SK-N-SH (cell line): ENCODE measurements around the gene SDSL. TPM values are rescaled to one million over a fixed set of nuclear protein-coding genes. Genes with fewer than 3 reads are reported as not detected.

Experiments
- CTCF ChIA-PET: fragments of 300-600, 350-600 bp; formaldehyde crosslinking; extraction: SDS; loops from one replicate; lab custom pipeline; 2021; lab: Yijun Ruan, JAX
- POLR2A ChIA-PET: fragments of 350-600 bp; sonication (Branson Sonifier 250); formaldehyde crosslinking; extraction: SDS; loops from one replicate; lab custom pipeline; 2020; ENCODE audit warnings: antibody characterized with exemption, inconsistent platforms; lab: Yijun Ruan, JAX
- DNase-seq: peaks from one replicate; pipeline ENCODE4 v3.0.0; 2012
- H2AFZ ChIP-seq: fragments of 200-600 bp; sonication (generic); 2 replicates; pipeline ENCODE4 v1.8.1; 2016; ENCODE audit warnings: antibody characterized with exemption, mild to moderate bottlenecking, low read depth
- H3F3A ChIP-seq: fragments of 200-600 bp; sonication (generic); replicated peaks from 2 replicates; pipeline ENCODE3; 2016; ENCODE audit warnings: antibody characterized with exemption, mild to moderate bottlenecking; ENCODE audit not compliant: insufficient read depth
- H3K27ac ChIP-seq, 2 experiments: fragments of 200-500 bp in 1 of 2; fragments of 200-600 bp in 1 of 2; sonication (Bioruptor generic) in 1 of 2; sonication (generic), shearing (Covaris generic) in 1 of 2; 2 replicates each; pipeline versions ENCODE4 v1.5.1 to v1.6.1; 2014 to 2016; ENCODE audit warnings: low read depth in 2 of 2, inconsistent platforms in 1 of 2, low read length in 1 of 2, mild to moderate bottlenecking in 1 of 2, mixed read lengths in 1 of 2
- H3K27me3 ChIP-seq: fragments of 200-600 bp; sonication (generic), shearing (Covaris generic); 2 replicates; pipeline ENCODE4 v1.6.1; 2016; ENCODE audit warnings: mixed run types; ENCODE audit not compliant: insufficient read depth
- H3K36me3 ChIP-seq, 2 experiments: fragments of 200-500 bp in 1 of 2; fragments of 200-600 bp in 1 of 2; sonication (Bioruptor generic) in 1 of 2; sonication (generic) in 1 of 2; replicated peaks in 1 of 2; 2 replicates each; pipeline versions ENCODE3 to v1.5.1; 2014 to 2016; ENCODE audit warnings: low read length in 1 of 2, mild to moderate bottlenecking in 1 of 2; ENCODE audit not compliant: insufficient read depth in 2 of 2, control insufficient read depth in 1 of 2
- H3K4me1 ChIP-seq, 2 experiments: fragments of 200-500 bp in 1 of 2; fragments of 200-600 bp in 1 of 2; sonication (Bioruptor generic) in 1 of 2; sonication (generic), shearing (Covaris generic) in 1 of 2; 2 replicates each; pipeline versions ENCODE4 v1.5.1 to v1.6.1; 2014 to 2016; ENCODE audit warnings: low read depth in 1 of 2, low read length in 1 of 2, mixed run types in 1 of 2; ENCODE audit not compliant: insufficient read depth in 2 of 2, control insufficient read depth in 1 of 2
- H3K4me2 ChIP-seq: fragments of 200-600 bp; sonication (generic), shearing (Covaris generic); 2 replicates; pipeline ENCODE4 v1.6.1; 2017; ENCODE audit warnings: mixed run types
- H3K4me3 ChIP-seq, 2 experiments: fragments of 200-500 bp in 1 of 2; fragments of 200-600 bp in 1 of 2; sonication (Bioruptor generic) in 1 of 2; sonication (generic), shearing (Covaris generic) in 1 of 2; 2 replicates each; pipeline versions ENCODE4 v1.5.1 to v1.8.1; 2014 to 2016; ENCODE audit warnings: low read depth in 2 of 2, inconsistent platforms in 1 of 2, low read length in 1 of 2, mild to moderate bottlenecking in 1 of 2, mixed read lengths in 1 of 2, moderate library complexity in 1 of 2
- H3K79me2 ChIP-seq: fragments of 200-600 bp; sonication (generic); 2 replicates; pipeline ENCODE4 v1.8.1; 2017; ENCODE audit warnings: mild to moderate bottlenecking; ENCODE audit not compliant: insufficient read depth
- H3K9ac ChIP-seq: fragments of 200-600 bp; sonication (generic); 2 replicates; pipeline ENCODE4 v1.6.1; 2017; ENCODE audit warnings: mixed run types
- H3K9me2 ChIP-seq: fragments of 200-600 bp; sonication (generic); 2 replicates; pipeline ENCODE4 v1.6.1; 2017; ENCODE audit warnings: mixed run types
- H3K9me3 ChIP-seq: fragments of 200-600 bp; sonication (generic); 2 replicates; pipeline ENCODE4 v1.6.1; 2017; ENCODE audit warnings: mixed run types, mild to moderate bottlenecking, moderate library complexity
- H4K20me1 ChIP-seq: fragments of 200-600 bp; sonication (generic); 2 replicates; pipeline ENCODE4 v1.6.1; 2017; ENCODE audit warnings: mild to moderate bottlenecking, mixed run types; ENCODE audit not compliant: insufficient read depth
- CHD2 ChIP-seq: fragments of 150-350 bp; IDR thresholded peaks from 2 replicates; pipeline ENCODE4 v1.6.1; 2018; ENCODE audit warnings: low read length; ENCODE audit not compliant: partially characterized antibody
- ELF1 ChIP-seq: IDR thresholded peaks from 2 replicates; pipeline ENCODE4 v1.4.0; 2012
- EP300 ChIP-seq, 2 experiments: IDR thresholded peaks; 2 replicates each; pipeline versions ENCODE4 v1.4.0 to v1.6.1; 2012; ENCODE audit warnings: borderline replicate concordance in 1 of 2, low read depth in 1 of 2, low read length in 1 of 2
- FOXM1 ChIP-seq: IDR thresholded peaks from 2 replicates; pipeline ENCODE4 v1.4.0; 2012; ENCODE audit warnings: low read depth, mild to moderate bottlenecking
- GABPA ChIP-seq: IDR thresholded peaks from 2 replicates; pipeline ENCODE4 v1.4.0; 2012; ENCODE audit warnings: low read depth, mild to moderate bottlenecking
- GATA2 ChIP-seq: sonication (generic); formaldehyde crosslinking; IDR thresholded peaks from 2 replicates; pipeline ENCODE4 v1.5.0; 2020; ENCODE audit warnings: mild to moderate bottlenecking, missing genetic modification reagents
- IRF3 ChIP-seq: fragments of 150-350 bp; IDR thresholded peaks from 2 replicates; pipeline ENCODE4 v1.6.1; 2016; ENCODE audit warnings: mild to moderate bottlenecking, low read depth, low read length
- MEF2A ChIP-seq: IDR thresholded peaks from 2 replicates; pipeline ENCODE4 v1.4.0; 2012; ENCODE audit warnings: low read depth, borderline replicate concordance
- NRF1 ChIP-seq: IDR thresholded peaks from 2 replicates; pipeline ENCODE4 v1.6.1; 2012; ENCODE audit warnings: low read depth, mild to moderate bottlenecking, low read length
- RAD21 ChIP-seq: IDR thresholded peaks from 2 replicates; pipeline ENCODE4 v1.6.1; 2012; ENCODE audit warnings: mild to moderate bottlenecking, low read length
- RCOR1 ChIP-seq: fragments of 150-350 bp; IDR thresholded peaks from 2 replicates; pipeline ENCODE4 v1.6.1; 2017; ENCODE audit warnings: antibody characterized with exemption, low read length
- RFX5 ChIP-seq: IDR thresholded peaks from 2 replicates; pipeline ENCODE4 v1.6.1; 2012; ENCODE audit warnings: mild to moderate bottlenecking, improper control_type of control experiment, low read length
- RXRA ChIP-seq: IDR thresholded peaks from 2 replicates; pipeline ENCODE4 v1.4.0; 2012; ENCODE audit warnings: low read depth, mild to moderate bottlenecking, borderline replicate concordance
- SMC3 ChIP-seq: IDR thresholded peaks from 2 replicates; pipeline ENCODE4 v1.6.1; 2012; ENCODE audit warnings: low read depth, low read length, improper control_type of control experiment
- TAF1 ChIP-seq: IDR thresholded peaks from 2 replicates; pipeline ENCODE4 v1.6.1; 2012; ENCODE audit warnings: low read depth, mild to moderate bottlenecking, low read length, moderate library complexity, borderline replicate concordance
- WGBS: methylation state at CpG from one replicate; pipeline ENCODE4 v1.1.6; 2017; ENCODE audit warnings: low lambda C conversion rate; 5-methylcytosine and 5-hydroxymethylcytosine counted together
- polyA plus RNA-seq, 3 experiments: library from polyadenylated mRNA; depleted of rRNA; stranded (reverse); fragments of >200 nt; gene quantifications; 2 replicates each; pipeline ENCODE4 v1.2.3, GENCODE V29; 2012
- TF ChIP-seq, protein P1 (sequence below): fragments of 200-600 bp; sonication (generic); IDR thresholded peaks from 2 replicates; pipeline ENCODE4 v1.6.1; 2017; ENCODE audit warnings: antibody characterized with exemption, mild to moderate bottlenecking, moderate library complexity

Gene SDSL
- polyA plus RNA-seq, 1 of the 3 experiments (the other 2 are of a cell fraction), result 33.7 TPM

- POLR2A ChIA-PET, result no interaction called here
- DNase-seq, result peak; percentile 60
Observed at GRCh38 chr12:113466454-113467141, 44.4 kb downstream of the SDSL start.

GRCh38 chr12:113467142-113467501, 44.9 kb downstream of the SDSL start:
- Histone ChIP-seq H3K27ac (no peak overlapping the region), H3K27me3 (peaks cover 94% of the 10 kb centered on the region), H3F3A (no peaks in the 10 kb centered on the region), H3K4me2 (peak overlapping the region; percentile 50), H3K9me3 (no peaks in the 10 kb centered on the region), H3K4me3 (peak overlapping the region in 1 of 2 experiments; percentile 29; a peak in 1 of 4 replicates), H3K36me3 (no peaks in the 10 kb centered on the region), H3K79me2 (no peaks in the 10 kb centered on the region), H3K9ac (no peak overlapping the region), H2AFZ (no peak overlapping the region), H3K9me2 (no peaks in the 10 kb centered on the region), H4K20me1 (peaks cover 12% of the 10 kb centered on the region; the same call in 1 of the 2 replicates), H3K4me1 (no peaks in the 10 kb centered on the region; a peak in 1 of 4 replicates)
- POLR2A ChIA-PET, result no interaction called here
- CTCF ChIA-PET, result no interaction called here
- TF ChIP-seq MEF2A (no peak), CHD2 (no peak), SMC3 (no peak), NRF1 (peak; percentile 47), IRF3 (no peak), FOXM1 (no peak)
- DNase-seq, result peak; percentile 40
- WGBS, result 0% methylated on average over 8 of the region's 31 CpGs

More at GRCh38 chr12:113466454-113467141, 44.4 kb downstream of the SDSL start:
- H3K4me2 ChIP-seq, result 0 out of 2 replicates have a peak overlapping the region, but pooled peaks have one; percentile 50
- H3K4me1 ChIP-seq, result no peaks in the 10 kb centered on the region; a peak in 1 of 4 replicates
- H3K4me3 ChIP-seq, result no peak overlapping the region
- H3K9ac ChIP-seq, result no peak overlapping the region
- no peaks in the 10 kb centered on the region for H3K36me3 ChIP-seq
- CTCF ChIA-PET, result interaction anchor here (1.1 kb wide), 1 partner anchor 446 kb away, joined by 5 read pairs; no protein-coding TSS in a partner anchor
- H4K20me1 ChIP-seq, result peaks cover 12% of the 10 kb centered on the region; the same call in 1 of the 2 replicates
- H3K79me2 ChIP-seq, result no peaks in the 10 kb centered on the region
- TF ChIP-seq RAD21 (no peak), RFX5 (no peak), EP300 (IDR thresholded peaks at IDR 0.05; ENCODE audit: borderline replicate concordance in 1 of 2, low read depth in 1 of 2, low read length in 1 of 2) (no peak), RXRA (no peak), SMC3 (no peak), GATA2 (no peak), GABPA (no peak), TAF1 (no peak), IRF3 (no peak), RCOR1 (no peak), ELF1 (no peak), CHD2 (no peak)
- TF ChIP-seq, protein P1, sequence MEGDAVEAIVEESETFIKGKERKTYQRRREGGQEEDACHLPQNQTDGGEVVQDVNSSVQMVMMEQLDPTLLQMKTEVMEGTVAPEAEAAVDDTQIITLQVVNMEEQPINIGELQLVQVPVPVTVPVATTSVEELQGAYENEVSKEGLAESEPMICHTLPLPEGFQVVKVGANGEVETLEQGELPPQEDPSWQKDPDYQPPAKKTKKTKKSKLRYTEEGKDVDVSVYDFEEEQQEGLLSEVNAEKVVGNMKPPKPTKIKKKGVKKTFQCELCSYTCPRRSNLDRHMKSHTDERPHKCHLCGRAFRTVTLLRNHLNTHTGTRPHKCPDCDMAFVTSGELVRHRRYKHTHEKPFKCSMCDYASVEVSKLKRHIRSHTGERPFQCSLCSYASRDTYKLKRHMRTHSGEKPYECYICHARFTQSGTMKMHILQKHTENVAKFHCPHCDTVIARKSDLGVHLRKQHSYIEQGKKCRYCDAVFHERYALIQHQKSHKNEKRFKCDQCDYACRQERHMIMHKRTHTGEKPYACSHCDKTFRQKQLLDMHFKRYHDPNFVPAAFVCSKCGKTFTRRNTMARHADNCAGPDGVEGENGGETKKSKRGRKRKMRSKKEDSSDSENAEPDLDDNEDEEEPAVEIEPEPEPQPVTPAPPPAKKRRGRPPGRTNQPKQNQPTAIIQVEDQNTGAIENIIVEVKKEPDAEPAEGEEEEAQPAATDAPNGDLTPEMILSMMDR, result no peak
- H3K27me3 ChIP-seq, result peaks cover 89% of the 10 kb centered on the region
- 3% methylated on average over 15 of the region's 26 CpGs for WGBS
- H3K27ac ChIP-seq, result no peak overlapping the region
- no peaks in the 10 kb centered on the region for H3K9me3 ChIP-seq
- H3K9me2 ChIP-seq, result no peaks in the 10 kb centered on the region
- H3F3A ChIP-seq, result no peaks in the 10 kb centered on the region
- no peak overlapping the region for H2AFZ ChIP-seq
